ENCODE data around the gene CRADD.

DNA sequence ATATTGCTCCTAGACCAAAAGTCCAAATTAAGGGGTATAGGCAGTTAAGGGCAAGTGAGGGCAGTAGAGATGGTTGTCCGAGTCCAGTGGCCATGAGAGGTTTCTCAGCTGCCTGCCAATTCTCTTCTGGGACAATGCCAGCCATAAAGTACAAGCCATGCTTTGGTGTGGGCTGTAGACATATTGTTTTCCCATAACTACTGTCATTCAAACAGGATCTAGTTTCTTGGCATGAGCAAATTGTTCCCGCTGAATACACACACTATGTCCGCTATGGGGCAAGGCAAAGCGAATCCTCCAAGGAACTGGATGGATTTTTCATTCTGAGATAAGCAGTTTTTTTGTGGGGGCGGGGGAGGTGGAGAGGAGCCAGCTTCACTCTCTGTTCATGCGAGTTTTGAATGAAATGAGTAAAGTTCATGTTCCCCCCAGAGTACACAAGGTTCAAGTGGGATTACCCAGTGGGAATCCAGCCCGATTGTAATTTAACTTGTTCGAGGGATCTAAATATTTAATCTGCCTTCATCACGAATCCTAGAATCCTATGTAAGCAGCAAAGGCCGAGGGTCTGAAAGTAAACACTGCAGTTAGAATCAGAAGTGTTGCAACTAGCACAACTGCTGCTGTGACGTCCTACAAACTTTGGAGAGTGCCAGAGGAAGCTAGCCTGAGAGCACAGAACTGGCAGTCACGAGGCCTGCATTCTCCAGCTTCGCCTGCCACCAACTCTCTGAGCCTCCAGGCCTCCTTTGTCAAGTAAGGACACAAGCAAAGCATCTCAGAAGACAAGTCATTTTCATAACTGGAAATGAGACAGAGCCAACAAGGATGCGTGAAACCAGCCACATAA, 137.0 kb downstream of the CRADD start:
- peak in 1 of 2 donors; percentile 27 for TF ChIP-seq POLR2A (IDR thresholded peaks at IDR 0.05)
- TF ChIP-seq, protein P1, sequence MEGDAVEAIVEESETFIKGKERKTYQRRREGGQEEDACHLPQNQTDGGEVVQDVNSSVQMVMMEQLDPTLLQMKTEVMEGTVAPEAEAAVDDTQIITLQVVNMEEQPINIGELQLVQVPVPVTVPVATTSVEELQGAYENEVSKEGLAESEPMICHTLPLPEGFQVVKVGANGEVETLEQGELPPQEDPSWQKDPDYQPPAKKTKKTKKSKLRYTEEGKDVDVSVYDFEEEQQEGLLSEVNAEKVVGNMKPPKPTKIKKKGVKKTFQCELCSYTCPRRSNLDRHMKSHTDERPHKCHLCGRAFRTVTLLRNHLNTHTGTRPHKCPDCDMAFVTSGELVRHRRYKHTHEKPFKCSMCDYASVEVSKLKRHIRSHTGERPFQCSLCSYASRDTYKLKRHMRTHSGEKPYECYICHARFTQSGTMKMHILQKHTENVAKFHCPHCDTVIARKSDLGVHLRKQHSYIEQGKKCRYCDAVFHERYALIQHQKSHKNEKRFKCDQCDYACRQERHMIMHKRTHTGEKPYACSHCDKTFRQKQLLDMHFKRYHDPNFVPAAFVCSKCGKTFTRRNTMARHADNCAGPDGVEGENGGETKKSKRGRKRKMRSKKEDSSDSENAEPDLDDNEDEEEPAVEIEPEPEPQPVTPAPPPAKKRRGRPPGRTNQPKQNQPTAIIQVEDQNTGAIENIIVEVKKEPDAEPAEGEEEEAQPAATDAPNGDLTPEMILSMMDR (IDR thresholded peaks at IDR 0.05 in 4 of 5, conservative IDR thresholded peaks at IDR 0.05 in 1 of 5), result peak in 4 of 5 experiments; percentile 12 to 22 (median 16)

Data from gastrocnemius medialis (tissue), 4 donors.